ENCODE results near the gene ZNF687.
A peak's percentile ranks its signal among the peaks of the same experiment; 100 is the strongest.

The ZNF687 gene

DNA sequence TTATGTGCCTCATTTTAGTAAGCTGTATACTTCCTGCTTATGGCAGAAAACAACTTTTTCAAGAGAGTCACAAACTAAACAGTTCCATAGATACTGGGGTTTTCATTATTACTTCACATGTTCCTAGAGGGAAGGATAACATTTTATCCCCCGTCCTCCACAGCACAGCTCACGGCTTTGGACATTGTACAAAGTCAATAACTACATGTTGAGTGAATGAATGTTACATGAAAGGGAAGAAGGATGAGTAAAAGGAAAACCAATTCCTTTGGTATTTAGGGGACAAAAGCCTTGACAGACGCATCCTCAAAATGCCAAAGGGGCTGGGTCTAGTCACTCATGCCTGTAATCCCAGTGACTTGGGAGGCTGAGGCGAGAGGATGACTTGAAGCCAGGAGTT is 30.3 kb downstream of the ZNF687 start:
- DNase-seq: no peak

DNA sequence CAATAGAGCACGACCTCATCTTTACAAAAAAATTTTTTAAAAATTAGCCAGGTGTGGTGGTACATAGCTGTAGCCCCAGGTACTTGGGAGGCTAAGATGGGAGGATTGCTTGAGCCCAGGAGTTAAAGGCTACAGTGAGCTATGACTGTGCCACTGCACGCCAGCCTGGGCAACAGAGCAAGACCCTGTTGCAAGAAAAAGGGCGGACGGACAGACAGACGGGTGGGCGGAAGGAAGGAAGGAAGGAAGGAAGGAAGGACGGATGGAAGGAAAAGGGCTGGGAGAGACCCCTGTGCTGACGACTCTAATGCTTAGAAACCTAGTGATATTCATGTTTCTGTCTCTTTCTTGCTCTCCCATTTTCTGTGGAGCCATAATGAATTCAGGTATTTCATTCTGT is 30.7 kb downstream of the ZNF687 start:
- DNase-seq: no peak

- DNase-seq: peak in 3 of 51 donors; percentile 5 to 34 (median 12)
Measured at GRCh38 chr1:151313501-151313900, 31.4 kb downstream of the ZNF687 start.

DNA sequence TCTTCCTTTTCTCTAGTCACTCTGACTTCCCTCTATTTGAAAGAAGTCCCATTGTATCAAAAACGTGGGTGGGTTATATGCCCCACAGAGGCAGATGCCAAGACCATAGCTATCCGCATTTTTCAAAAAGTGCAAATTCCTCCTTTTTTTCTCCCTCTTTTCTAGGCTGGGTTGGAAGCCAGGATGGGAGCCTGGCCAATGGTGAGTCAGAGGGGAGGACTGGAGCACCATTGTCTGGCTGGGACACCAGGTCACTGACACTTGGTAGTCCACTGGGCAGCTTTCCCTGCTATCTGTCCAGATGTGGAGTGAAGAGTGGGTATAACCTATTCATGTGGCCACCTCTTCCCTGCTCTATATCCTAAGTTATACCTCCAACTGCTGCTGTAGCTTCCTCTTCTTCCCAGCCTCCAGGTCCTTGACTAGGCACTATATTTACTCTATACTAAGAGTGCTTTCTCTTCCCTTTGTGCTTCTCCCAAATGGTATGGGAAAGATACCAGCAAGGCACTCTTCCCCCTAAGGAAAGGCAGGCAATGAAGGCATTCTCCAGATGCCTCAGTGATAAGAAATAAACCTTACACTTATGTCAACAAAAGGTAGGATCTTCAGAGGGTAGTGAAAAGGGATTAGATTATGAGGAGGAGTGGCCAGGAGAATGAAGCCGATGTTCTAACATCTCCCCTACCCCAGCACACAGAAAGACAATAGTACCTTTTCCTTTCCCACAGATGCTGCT is 32.2 kb downstream of the ZNF687 start:
- peak in 49 of 51 donors; percentile 13 to 94 (median 77) for DNase-seq

DNA sequence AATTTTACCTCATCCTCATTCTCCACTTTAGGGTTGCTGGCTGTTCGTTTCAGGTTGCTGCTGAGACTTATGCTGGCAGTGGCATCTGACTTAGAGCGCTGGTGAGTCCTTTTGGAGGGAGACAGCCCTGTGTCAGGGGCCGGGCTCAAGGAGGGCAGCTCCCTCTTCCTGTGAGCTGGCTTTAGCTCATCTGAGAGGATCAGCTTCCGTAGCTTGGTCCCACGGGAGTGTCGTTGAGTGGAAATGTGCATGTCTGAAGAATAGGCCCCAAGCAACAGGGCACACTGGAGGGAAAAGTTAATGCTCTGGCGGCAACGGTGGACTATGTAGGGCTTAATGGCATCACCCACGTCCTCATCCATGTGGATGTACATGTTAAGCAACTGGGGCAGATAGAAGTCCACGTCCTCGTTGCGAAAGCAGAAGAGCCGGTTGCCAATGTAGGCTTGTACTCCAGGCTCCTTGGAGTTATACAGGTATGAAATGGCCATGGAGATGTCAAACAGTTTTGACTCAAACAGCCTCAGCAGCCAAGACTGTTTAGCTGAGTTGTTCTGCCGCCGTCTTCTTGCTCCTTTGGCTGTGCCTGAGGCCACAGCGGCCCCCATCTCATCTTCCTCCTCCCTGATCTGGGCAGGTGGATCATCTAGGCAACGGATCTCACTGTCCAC is 33.6 kb downstream of the ZNF687 start:
- no peak for DNase-seq

GRCh38 chr1:151318975-151319374 is 36.9 kb downstream of the ZNF687 start:
- no peak for DNase-seq

DNA sequence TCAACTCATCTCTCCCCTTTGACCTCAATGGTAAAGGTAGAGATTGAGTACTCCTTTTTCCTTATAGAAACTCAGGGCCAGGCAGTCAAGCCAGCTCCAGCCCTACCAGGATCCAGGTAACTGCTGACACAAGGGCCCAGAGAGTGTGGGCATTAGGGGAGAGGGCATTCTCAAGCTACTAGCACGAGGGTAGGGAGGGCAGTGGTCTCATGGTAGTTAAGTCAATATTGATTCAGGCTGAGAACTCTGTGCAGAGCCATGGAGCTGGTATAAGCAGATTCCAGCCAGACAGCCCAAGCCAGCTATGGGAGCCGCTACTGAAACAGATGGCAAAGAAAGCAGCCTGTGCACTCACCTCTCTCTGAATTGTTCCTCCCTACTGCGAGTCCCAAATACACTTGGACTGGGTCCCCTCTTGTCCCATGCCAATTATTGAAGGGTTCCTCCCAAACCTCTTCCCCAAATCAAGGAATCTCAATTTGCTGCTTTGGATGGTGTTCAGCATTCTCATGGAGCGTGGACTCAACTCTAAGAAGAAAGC is 42.4 kb downstream of the ZNF687 start:
- no peak for DNase-seq

GRCh38 chr1:151325231-151325630 is 43.1 kb downstream of the ZNF687 start:
- DNase-seq: no peak

DNA sequence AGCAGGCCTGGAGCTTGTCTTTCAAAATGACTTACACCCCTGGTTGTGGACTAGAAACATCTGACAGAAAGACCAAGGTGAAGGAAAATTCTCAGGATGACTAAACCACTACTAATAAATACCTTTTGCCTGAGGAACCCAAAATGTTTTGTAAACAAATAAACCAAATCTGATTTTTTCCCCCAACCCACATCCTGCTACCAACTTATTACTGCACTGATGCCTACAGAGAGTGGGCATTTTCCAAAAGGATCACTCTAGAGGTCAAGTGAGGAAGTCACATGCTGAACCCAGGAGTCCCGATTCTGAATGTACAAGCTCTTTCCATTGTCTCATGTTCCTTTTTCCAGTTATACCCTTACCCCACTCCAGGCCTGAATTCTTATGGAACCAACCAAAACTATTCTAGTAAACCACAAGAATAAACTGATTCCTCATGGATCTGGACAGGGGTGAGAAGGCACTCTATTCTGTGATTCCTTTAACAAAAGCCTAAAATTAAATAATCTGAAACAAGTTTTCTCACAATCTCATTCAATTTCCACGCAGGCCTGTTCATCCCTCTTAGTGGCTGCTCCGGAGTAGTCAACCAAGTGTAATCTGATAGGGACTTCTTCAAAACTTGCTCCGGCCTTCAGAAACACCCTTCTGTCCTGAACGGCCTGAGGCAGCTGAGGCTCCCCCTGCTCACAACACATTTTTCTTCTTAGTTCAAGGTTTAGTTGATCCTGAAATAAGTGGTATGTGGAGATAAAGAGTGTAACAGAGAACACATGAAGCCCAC is 43.7 kb downstream of the ZNF687 start:
- DNase-seq: peak in 1 of 51 donors; percentile 12

GRCh38 chr1:151326619-151327222 is 44.6 kb downstream of the ZNF687 start:
- peak in 19 of 51 donors; percentile 29 to 84 (median 54) for DNase-seq

GRCh38 chr1:151327223-151327902 is 45.3 kb downstream of the ZNF687 start, which contains the start of gene PI4KB:
Gene PI4KB, minus strand, starts transcription at chr1:151327416. Its CDS starts 10,935 bp downstream, at chr1:151316481.
- peak; percentile 46 to 97 (median 81) for DNase-seq

DNA sequence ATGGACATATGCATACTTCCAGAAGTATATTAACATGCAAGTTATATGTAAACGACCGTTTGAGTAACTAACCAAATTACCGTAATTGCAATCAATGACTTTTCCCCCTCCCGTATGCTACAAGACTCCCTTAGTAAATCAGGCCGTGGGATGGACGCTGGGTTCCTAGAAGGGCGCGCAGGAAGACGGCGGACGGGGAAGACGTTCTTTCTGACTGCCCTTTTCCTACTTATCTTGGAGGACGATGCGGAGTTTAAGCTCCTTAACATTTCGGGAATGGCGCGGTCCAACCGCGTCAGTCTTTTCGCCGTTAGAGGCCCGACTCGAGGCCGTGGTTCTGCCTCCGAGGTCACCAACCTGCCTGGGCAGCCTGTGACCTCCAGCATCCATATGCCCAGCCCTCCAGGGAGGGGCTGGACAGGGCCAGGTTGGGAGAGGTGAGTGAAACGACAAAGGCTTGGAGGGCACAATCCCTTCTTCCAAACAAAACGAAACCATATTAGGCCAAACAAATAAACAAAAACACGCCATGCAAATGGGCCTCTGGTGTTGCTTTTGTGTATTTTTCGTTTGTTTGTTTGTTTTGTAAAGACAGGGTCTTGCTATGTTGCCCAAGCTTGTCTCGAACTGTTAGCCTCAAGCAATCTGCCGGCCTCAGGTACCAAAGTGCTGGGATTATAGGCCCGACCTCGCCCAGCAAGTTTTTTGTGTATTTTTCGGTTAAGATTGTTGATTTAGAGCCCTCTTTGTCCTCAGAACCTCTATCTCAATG is 46.0 kb downstream of the ZNF687 start:
- DNase-seq: peak in 16 of 51 donors; percentile 24 to 65 (median 42)

DNA sequence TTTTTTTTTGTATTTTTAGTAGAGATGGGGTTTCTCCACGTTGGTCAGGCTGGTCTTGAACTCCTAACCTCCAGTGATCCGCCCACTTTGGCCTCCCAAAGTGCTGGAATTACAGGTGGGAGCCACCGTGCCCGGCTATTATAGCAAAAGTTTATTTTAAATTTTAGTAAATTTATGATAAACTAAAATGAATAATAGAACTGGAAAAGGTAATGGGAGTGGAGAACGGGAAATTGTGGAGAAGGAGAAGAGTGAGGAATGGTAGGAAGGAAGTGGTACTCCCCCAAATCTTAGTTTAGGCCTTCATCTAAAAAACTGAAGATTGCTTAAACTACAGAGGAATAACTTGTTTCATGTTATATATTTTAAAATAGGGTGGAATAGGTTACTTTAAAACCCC is 52.7 kb downstream of the ZNF687 start:
- DNase-seq: no peak

DNA sequence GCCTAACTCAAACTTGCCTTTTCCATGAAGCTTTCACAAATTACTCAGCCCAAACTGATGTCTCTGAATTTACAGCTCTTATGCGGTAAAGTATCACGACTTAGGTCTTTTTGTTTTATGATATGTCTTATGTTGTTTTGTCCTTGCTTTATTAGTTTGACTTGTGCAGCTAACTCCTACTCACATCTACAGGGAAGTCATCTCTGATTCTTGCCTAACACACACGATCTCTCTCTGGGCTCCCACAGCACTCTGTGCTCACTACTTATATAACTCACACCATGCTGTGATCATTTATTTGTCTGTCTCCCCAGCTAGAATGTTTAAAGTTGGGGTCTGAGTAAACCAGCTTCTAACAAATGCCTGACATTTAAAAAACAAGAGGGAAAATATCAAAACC is 54.5 kb downstream of the ZNF687 start:
- no peak for DNase-seq

DNA sequence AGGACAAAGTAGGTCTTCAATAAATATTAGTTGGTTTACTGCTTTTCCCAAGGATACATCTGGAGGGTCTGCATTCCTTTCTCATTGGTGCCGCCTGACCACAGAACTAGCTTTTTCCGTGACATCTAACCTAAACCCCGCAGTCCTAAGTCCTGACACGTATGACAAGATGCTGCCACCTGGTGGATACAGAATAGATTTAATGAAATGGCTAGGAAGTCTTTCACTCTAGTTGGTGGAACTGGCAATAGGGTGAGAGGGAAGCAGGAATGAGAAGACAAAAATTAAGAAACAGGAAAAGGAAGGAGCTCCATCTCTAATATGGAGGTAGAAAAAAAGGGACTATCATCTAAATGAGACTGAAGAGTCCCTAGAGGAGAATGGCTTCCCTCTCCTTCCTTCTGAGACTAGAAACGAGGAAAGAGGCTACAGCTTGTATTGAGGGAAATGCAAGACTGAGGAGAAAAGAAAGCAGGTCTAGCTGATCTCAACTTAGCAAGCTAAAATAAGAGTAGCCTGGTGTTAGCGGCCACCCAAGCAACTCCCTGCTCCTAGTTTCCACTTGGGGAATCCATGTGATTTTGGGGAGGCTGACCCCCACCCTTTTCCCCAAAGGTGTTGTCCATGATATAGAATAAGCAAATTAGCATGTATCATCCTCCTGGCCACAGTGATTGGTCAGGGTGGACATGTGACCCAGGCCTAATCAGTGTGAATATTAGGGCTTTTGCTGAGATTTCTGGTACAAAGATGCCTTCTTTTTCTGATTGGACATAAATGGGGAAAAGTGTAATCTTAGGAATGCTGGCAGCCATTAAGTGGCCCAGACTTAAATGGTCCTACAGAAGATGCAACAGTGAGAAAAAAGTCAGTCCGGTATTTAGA is 59.0 kb downstream of the ZNF687 start:
- peak in 29 of 51 donors; percentile 1 to 88 (median 35) for DNase-seq
